IMR-90 (cell line): Measurements from ENCODE around the gene FBXL16. TPM values are rescaled to one million over a fixed set of nuclear protein-coding genes. Genes with fewer than 3 reads are reported as not detected.

Experiments
- ATAC-seq: fragments of 200-7000 bp; cut with Tn5 transposase; 2 replicates; pipeline ENCODE4 v1.9.1; 2020; ENCODE audit warnings: low read depth, mild to moderate bottlenecking, moderate library complexity
- BruUV-seq: library from RNA; stranded (reverse); fragments of 400-500 nt; replicated peaks from 2 replicates; lab custom pipeline; 2021; lab: Mats Ljungman, UMichigan
- CTCF ChIA-PET: fragments of 300-600 bp; formaldehyde crosslinking; extraction: SDS; loops from one replicate; lab custom pipeline; 2021; ENCODE audit warnings: antibody characterized with exemption; lab: Yijun Ruan, JAX
- POLR2A ChIA-PET: fragments of 300-600 bp; sonication (Branson Sonifier 250); formaldehyde crosslinking; loops from one replicate; lab custom pipeline; 2022; ENCODE audit warnings: antibody characterized with exemption; ENCODE audit not compliant: unreplicated experiment; lab: Charles Lee
- DNase-seq: peaks from one replicate; pipeline ENCODE4 v3.0.0; 2013
- H2AFZ ChIP-seq: replicated peaks from 2 replicates; pipeline ENCODE3; 2013; ENCODE audit warnings: low read length, mild to moderate bottlenecking; ENCODE audit not compliant: poor library complexity
- H2AK5ac ChIP-seq: 2 replicates; pipeline ENCODE4 v1.6.1; 2013; ENCODE audit warnings: low read depth, low read length, inconsistent platforms
- H2AK9ac ChIP-seq: replicated peaks from 2 replicates; pipeline ENCODE3; 2013; ENCODE audit warnings: mild to moderate bottlenecking, low read depth, low read length, moderate library complexity; ENCODE audit not compliant: poor library complexity
- H2BK120ac ChIP-seq: 2 replicates; pipeline ENCODE4 v1.6.1; 2013; ENCODE audit warnings: low read depth, low read length, inconsistent platforms
- H2BK15ac ChIP-seq: 3 replicates; pipeline ENCODE4 v1.6.1; 2013; ENCODE audit warnings: low read depth, low read length, inconsistent platforms
- H2BK20ac ChIP-seq: 2 replicates; pipeline ENCODE4 v1.6.1; 2013; ENCODE audit warnings: low read depth, mild to moderate bottlenecking, inconsistent platforms, low read length, moderate library complexity
- H2BK5ac ChIP-seq: 2 replicates; pipeline ENCODE4 v1.6.1; 2013; ENCODE audit warnings: mild to moderate bottlenecking, low read depth, low read length, inconsistent platforms; ENCODE audit not compliant: poor library complexity, severe bottlenecking
- H3K14ac ChIP-seq: replicated peaks from 2 replicates; pipeline ENCODE4 v1.6.1; 2013; ENCODE audit warnings: low read depth, low read length, inconsistent platforms
- H3K18ac ChIP-seq: 2 replicates; pipeline ENCODE4 v1.6.1; 2013; ENCODE audit warnings: low read depth, low read length, control low read depth
- H3K23ac ChIP-seq: 2 replicates; pipeline ENCODE4 v1.6.1; 2013; ENCODE audit warnings: low read depth, low read length, inconsistent platforms
- H3K27ac ChIP-seq: 2 replicates; pipeline ENCODE4 v1.5.1; 2013; ENCODE audit warnings: mild to moderate bottlenecking, control low read depth, low read length; ENCODE audit not compliant: insufficient read depth
- H3K27me3 ChIP-seq: 2 replicates; pipeline ENCODE4 v1.6.1; 2013; ENCODE audit warnings: low read length; ENCODE audit not compliant: control insufficient read depth, insufficient read depth
- H3K36me3 ChIP-seq: 2 replicates; pipeline ENCODE4 v1.6.1; 2013; ENCODE audit warnings: low read length, mixed read lengths; ENCODE audit not compliant: control insufficient read depth, insufficient read depth
- H3K4ac ChIP-seq: 2 replicates; pipeline ENCODE4 v1.6.1; 2013; ENCODE audit warnings: low read depth, low read length, inconsistent platforms
- H3K4me1 ChIP-seq: 2 replicates; pipeline ENCODE4 v1.6.1; 2013; ENCODE audit warnings: low read length, mixed read lengths; ENCODE audit not compliant: control insufficient read depth, insufficient read depth
- H3K4me2 ChIP-seq: 2 replicates; pipeline ENCODE4 v1.6.1; 2013; ENCODE audit warnings: low read depth, mild to moderate bottlenecking, control low read depth, low read length, moderate library complexity
- H3K4me3 ChIP-seq: 2 replicates; pipeline ENCODE4 v1.5.1; 2013; ENCODE audit warnings: low read depth, mild to moderate bottlenecking, control low read depth, low read length, moderate library complexity; ENCODE audit not compliant: insufficient read depth
- H3K56ac ChIP-seq: 2 replicates; pipeline ENCODE4 v1.6.1; 2013; ENCODE audit warnings: low read length, inconsistent platforms; ENCODE audit not compliant: insufficient read depth; ENCODE audit errors: extremely low read depth
- H3K79me1 ChIP-seq, 2 experiments: 2 replicates each; pipeline ENCODE4 v1.6.1; 2013; ENCODE audit warnings: low read length in 2 of 2, inconsistent platforms in 1 of 2, low read depth in 1 of 2
- H3K9ac ChIP-seq: 2 replicates; pipeline ENCODE4 v1.6.1; 2013; ENCODE audit warnings: low read depth, low read length, control low read depth
- H3K9me1 ChIP-seq: 2 replicates; pipeline ENCODE4 v1.6.1; 2013; ENCODE audit warnings: low read length, inconsistent platforms; ENCODE audit not compliant: insufficient read depth
- H3K9me3 ChIP-seq: 2 replicates; pipeline ENCODE4 v1.6.1; 2013; ENCODE audit warnings: low read length; ENCODE audit not compliant: control insufficient read depth, insufficient read depth
- H4K20me1 ChIP-seq: 2 replicates; pipeline ENCODE4 v1.6.1; 2013; ENCODE audit warnings: low read length, inconsistent platforms; ENCODE audit not compliant: insufficient read depth
- H4K5ac ChIP-seq: 2 replicates; pipeline ENCODE4 v1.6.1; 2013; ENCODE audit warnings: mild to moderate bottlenecking, low read depth, low read length, control low read depth
- H4K8ac ChIP-seq, 2 experiments: 2 replicates each; pipeline ENCODE4 v1.6.1; 2013; ENCODE audit warnings: low read depth in 2 of 2, low read length in 2 of 2, control low read depth in 1 of 2, inconsistent platforms in 1 of 2
- H4K91ac ChIP-seq: 2 replicates; pipeline ENCODE4 v1.6.1; 2013; ENCODE audit warnings: low read depth, low read length, inconsistent platforms; ENCODE audit not compliant: insufficient read depth
- BHLHE40 ChIP-seq: fragments of 150-350 bp; IDR thresholded peaks from 2 replicates; pipeline ENCODE4 v1.6.1; 2016; ENCODE audit warnings: mild to moderate bottlenecking, low read depth, low read length
- CEBPB ChIP-seq: IDR thresholded peaks from 2 replicates; pipeline ENCODE4 v1.6.1; 2012; ENCODE audit warnings: low read depth, low read length, improper control_type of control experiment
- CHD1 ChIP-seq: IDR thresholded peaks from 2 replicates; pipeline ENCODE4 v1.6.1; 2012; ENCODE audit warnings: low read depth, low read length, improper control_type of control experiment
- MAFK ChIP-seq: IDR thresholded peaks from 2 replicates; pipeline ENCODE4 v1.6.1; 2012; ENCODE audit warnings: low read depth, low read length, improper control_type of control experiment
- MAZ ChIP-seq: IDR thresholded peaks from 2 replicates; pipeline ENCODE4 v1.6.1; 2012; ENCODE audit warnings: low read depth, mild to moderate bottlenecking, low read length, improper control_type of control experiment, moderate library complexity, borderline replicate concordance
- MXI1 ChIP-seq: IDR thresholded peaks from 2 replicates; pipeline ENCODE4 v1.6.1; 2012; ENCODE audit warnings: low read depth, mild to moderate bottlenecking, low read length, moderate library complexity, borderline replicate concordance
- POLR2A ChIP-seq: IDR thresholded peaks from 2 replicates; pipeline ENCODE4 v1.6.1; 2012; ENCODE audit warnings: mild to moderate bottlenecking, low read depth, low read length
- RCOR1 ChIP-seq: IDR thresholded peaks from 2 replicates; pipeline ENCODE4 v1.6.1; 2012; ENCODE audit warnings: mild to moderate bottlenecking, low read length, improper control_type of control experiment; ENCODE audit not compliant: insufficient replicate concordance
- RFX5 ChIP-seq: IDR thresholded peaks from 2 replicates; pipeline ENCODE4 v1.8.0; 2012; ENCODE audit warnings: low read depth, mild to moderate bottlenecking, low read length, moderate library complexity
- SMC3 ChIP-seq: fragments of 150-350 bp; IDR thresholded peaks from 2 replicates; pipeline ENCODE4 v1.6.1; 2016; ENCODE audit warnings: low read depth, mild to moderate bottlenecking, antibody characterized with exemption, low read length, moderate library complexity
- WGBS, 2 experiments: methylation state at CpG; one replicate each; pipeline versions ENCODE4 v1.1.5 to v1.1.7; 2013; ENCODE audit warnings: missing lambda C conversion rate in 2 of 2; ENCODE audit not compliant: insufficient read length in 1 of 2; ENCODE audit errors: extremely low coverage in 2 of 2; 5-methylcytosine and 5-hydroxymethylcytosine counted together
- dilution Hi-C: fragments of 300-500 bp; cut with HindIII; formaldehyde crosslinking; loops from one replicate; pipeline ENCODE4 v1.14.3; 2018; ENCODE audit warnings: low sequenced_read_pairs; ENCODE audit not compliant: unreplicated experiment
- in situ Hi-C: fragments of 300-500 bp; cut with MboI; formaldehyde crosslinking; loops from 3 replicates; pipeline ENCODE4 v1.14.3; 2019; ENCODE audit warnings: low sequenced_read_pairs, inconsistent platforms, mixed read lengths
- intact Hi-C: fragments of 100-400 bp; cut with micrococcal nuclease; formaldehyde crosslinking; loops from 2 replicates; pipeline ENCODE4 v1.10.0; 2022
- polyA plus RNA-seq, 3 experiments: library from polyadenylated mRNA; depleted of rRNA; stranded (reverse); fragments of >200 nt; gene quantifications; 2 replicates each; pipeline ENCODE4 v1.2.3, GENCODE V29; 2012; ENCODE audit warnings: low replicate concordance in 1 of 3
- total RNA-seq: library from RNA; depleted of rRNA; stranded (reverse); fragments of >200 nt; gene quantifications from 2 replicates; pipeline ENCODE4 v1.2.3, GENCODE V29; 2012
- TF ChIP-seq, protein P1 (sequence below): fragments of 150-350 bp; IDR thresholded peaks from 2 replicates; pipeline ENCODE4 v1.6.1; 2016; ENCODE audit warnings: low read depth, mild to moderate bottlenecking, low read length, moderate library complexity, borderline replicate concordance
- TF ChIP-seq, protein P2 (sequence below): fragments of 150-350 bp; IDR thresholded peaks from 2 replicates; pipeline ENCODE4 v1.6.1; 2017; ENCODE audit warnings: mild to moderate bottlenecking, antibody characterized with exemption, low read length, low read depth

Gene FBXL16
- total and polyA plus RNA-seq, 2 of the 4 experiments (the other 2 are of a cell fraction) = 0.18 to 2.2 TPM

DNA sequence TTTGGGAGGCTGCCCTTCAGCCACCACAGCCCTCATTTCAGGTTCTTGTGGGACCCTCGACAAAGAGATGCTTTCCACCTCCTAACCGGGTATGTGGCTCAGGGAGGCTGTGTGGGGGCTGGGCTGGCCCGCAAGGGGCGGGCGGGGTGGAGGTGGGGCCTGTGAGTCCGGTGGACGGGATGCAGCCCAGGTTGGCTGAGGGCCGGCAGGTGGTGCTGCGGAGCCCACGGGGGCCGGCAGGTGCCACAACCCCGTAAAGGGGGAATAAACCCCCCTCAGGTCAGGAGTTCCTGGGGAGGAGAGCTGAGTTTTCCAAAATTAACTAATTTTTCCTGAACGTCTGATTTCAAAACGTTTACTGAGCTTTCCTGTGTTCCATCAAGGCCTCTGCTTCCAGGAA is 40.1 kb upstream of the FBXL16 start (continued):
- TF ChIP-seq SMC3 (0 out of 2 replicates have a peak, but pooled peaks have one; percentile 4), CHD1 (no peak), MXI1 (no peak)

DNA sequence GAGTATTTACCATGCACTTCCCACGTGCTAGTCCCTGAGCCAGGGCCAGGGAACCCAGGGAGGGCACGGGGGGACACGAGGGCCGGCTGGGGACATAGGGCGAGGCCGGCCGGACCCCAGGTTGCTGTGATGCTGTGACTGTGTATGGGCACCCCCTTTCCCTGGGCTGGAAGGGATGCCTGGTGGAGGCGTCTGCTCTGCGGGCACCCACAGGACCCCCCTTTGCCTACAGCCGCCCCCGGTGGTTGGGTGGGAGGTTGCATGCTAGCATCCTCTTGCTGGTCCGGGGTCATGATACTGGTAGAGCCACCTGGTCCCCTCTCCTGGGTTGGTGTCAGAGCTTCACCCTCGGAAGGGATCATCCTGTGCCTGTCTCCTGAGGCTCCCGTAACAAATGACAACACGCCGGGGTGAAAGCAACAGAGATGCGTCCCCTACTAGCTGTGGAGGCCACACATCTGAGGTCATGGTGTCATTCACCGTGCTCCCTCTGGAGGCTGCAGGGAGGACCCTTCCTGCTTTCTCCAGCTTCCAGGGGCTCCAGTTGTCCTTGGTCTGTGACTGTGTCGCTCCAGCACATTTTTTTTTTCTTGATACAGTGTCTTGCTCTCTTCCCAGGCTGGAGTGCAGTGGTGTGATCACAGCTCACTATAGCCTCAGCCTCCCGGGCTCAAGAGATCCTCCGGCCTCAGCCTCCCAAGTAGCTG is 38.3 kb upstream of the FBXL16 start:
- 0 out of 2 replicates have a peak, but pooled peaks cover 1% of the 10 kb centered on the region for H3K36me3 ChIP-seq
- H2AK9ac ChIP-seq = no peak overlapping the region
- H2BK120ac ChIP-seq = no peak overlapping the region
- DNase-seq (no peak), ATAC-seq (no peak)
- H2BK15ac ChIP-seq = no peak overlapping the region
- peaks cover 4% of the 10 kb centered on the region; the same call in 1 of the 2 replicates for H3K9me1 ChIP-seq
- H3K4me1 ChIP-seq = peaks cover 5% of the 10 kb centered on the region; the same call in 1 of the 2 replicates
- no TSS peak for BruUV-seq
- no peak overlapping the region for H2AK5ac ChIP-seq
- no peak overlapping the region for H3K23ac ChIP-seq
- intact Hi-C loops (loop anchor here (5.0 kb wide), 1 partner anchor 43 kb away; the partner anchor contains the start of genes CHTF18 and RPUSD1), in situ Hi-C loops (no loop called here), dilution Hi-C loops (no loop called here)
- H4K8ac ChIP-seq = no peak overlapping the region
- no peaks in the 10 kb centered on the region for H3K27me3 ChIP-seq
- H3K27ac ChIP-seq = no peak overlapping the region
- no peaks in the 10 kb centered on the region for H3K9me3 ChIP-seq
- H2BK5ac ChIP-seq = no peak overlapping the region
- H3K18ac ChIP-seq = no peak overlapping the region
- H3K4me3 ChIP-seq = no peak overlapping the region
- H3K4ac ChIP-seq = no peak overlapping the region
- H4K91ac ChIP-seq = no peak overlapping the region
- H2BK20ac ChIP-seq = no peak overlapping the region
- H4K5ac ChIP-seq = no peak overlapping the region
- H3K9ac ChIP-seq = no peak overlapping the region
- POLR2A ChIA-PET = no interaction called here
- peaks cover 7 to 15% of the 10 kb centered on the region in 2 experiments for H3K79me1 ChIP-seq
- no peak overlapping the region for H3K4me2 ChIP-seq
- CTCF ChIA-PET = no interaction called here
- no peak overlapping the region for H3K56ac ChIP-seq
- H4K20me1 ChIP-seq = 0 out of 2 replicates have a peak, but pooled peaks cover 5% of the 10 kb centered on the region
- no peak overlapping the region for H3K14ac ChIP-seq
- WGBS, 2 experiments = 73% methylated on average over 11 of the region's 21 CpGs; no CpG with 5 or more reads in 1 of the 2 experiments
- no peak overlapping the region for H2AFZ ChIP-seq
- TF ChIP-seq, protein P1, sequence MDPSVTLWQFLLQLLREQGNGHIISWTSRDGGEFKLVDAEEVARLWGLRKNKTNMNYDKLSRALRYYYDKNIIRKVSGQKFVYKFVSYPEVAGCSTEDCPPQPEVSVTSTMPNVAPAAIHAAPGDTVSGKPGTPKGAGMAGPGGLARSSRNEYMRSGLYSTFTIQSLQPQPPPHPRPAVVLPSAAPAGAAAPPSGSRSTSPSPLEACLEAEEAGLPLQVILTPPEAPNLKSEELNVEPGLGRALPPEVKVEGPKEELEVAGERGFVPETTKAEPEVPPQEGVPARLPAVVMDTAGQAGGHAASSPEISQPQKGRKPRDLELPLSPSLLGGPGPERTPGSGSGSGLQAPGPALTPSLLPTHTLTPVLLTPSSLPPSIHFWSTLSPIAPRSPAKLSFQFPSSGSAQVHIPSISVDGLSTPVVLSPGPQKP = no peak
- TF ChIP-seq, protein P2, sequence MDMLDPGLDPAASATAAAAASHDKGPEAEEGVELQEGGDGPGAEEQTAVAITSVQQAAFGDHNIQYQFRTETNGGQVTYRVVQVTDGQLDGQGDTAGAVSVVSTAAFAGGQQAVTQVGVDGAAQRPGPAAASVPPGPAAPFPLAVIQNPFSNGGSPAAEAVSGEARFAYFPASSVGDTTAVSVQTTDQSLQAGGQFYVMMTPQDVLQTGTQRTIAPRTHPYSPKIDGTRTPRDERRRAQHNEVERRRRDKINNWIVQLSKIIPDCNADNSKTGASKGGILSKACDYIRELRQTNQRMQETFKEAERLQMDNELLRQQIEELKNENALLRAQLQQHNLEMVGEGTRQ = no peak
- no peak for TF ChIP-seq CHD1
- TF ChIP-seq RFX5 = no peak
- no peak for TF ChIP-seq CEBPB
- no peak for TF ChIP-seq MAZ
- no peak for TF ChIP-seq SMC3
- no peak for TF ChIP-seq RCOR1
- TF ChIP-seq BHLHE40 = no peak
- TF ChIP-seq MAFK = no peak
- no peak for TF ChIP-seq POLR2A
